Right lobe of liver (tissue), 6 donors: ENCODE measurements around the gene ADCY3. TPM values are rescaled to one million over a fixed set of nuclear protein-coding genes. Genes with fewer than 3 reads are reported as not detected.
A peak's percentile ranks its signal among the peaks of the same experiment; 100 is the strongest.

ENCODE experiments used
- ATAC-seq, 4 donors: fragments of 200-7000 bp; cut with Tn5 transposase; one replicate each; pipeline ENCODE4 v1.9.1; 2020; ENCODE audit warnings: mild to moderate bottlenecking in 4 of 4, moderate library complexity in 4 of 4
- DNase-seq, 3 donors: peaks; one replicate each; pipeline ENCODE4 v3.0.0-alpha.2; 2020
- H3K27ac ChIP-seq, 3 donors: fragments of 200-600 bp; one replicate each; pipeline ENCODE4 v1.8.0; 2022
- H3K27me3 ChIP-seq, 2 donors: fragments of 200-600 bp; one replicate each; pipeline ENCODE4 v1.8.0; 2022
- H3K36me3 ChIP-seq, 4 donors: fragments of 200-600 bp; sonication (generic) in 1 of 4; one replicate each; pipeline versions ENCODE4 v1.5.1 to v1.8.0; 2017 to 2022; ENCODE audit warnings: control low read depth in 1 of 4
- H3K4me1 ChIP-seq, 4 donors: fragments of 200-600 bp; sonication (generic) in 1 of 4; one replicate each; pipeline versions ENCODE4 v1.5.1 to v1.8.0; 2017 to 2022; ENCODE audit warnings: control low read depth in 1 of 4
- H3K4me3 ChIP-seq, 3 donors: fragments of 200-600 bp; one replicate each; pipeline ENCODE4 v1.8.0; 2022
- H3K9me3 ChIP-seq, 4 donors: fragments of 200-600 bp; sonication (generic) in 1 of 4; one replicate each; pipeline versions ENCODE4 v1.5.1 to v1.8.0; 2017 to 2022; ENCODE audit warnings: control low read depth in 1 of 4
- CTCF ChIP-seq, 4 donors: fragments of 200-600 bp in 3 of 4; fragments of 450-650 bp in 1 of 4; IDR thresholded peaks; one replicate each; pipeline versions ENCODE4 v1.5.1 to v1.8.0; 2016 to 2022; ENCODE audit warnings: antibody characterized with exemption in 4 of 4, mild to moderate bottlenecking in 2 of 4
- POLR2A ChIP-seq: fragments of 450-650 bp; IDR thresholded peaks from one replicate; pipeline ENCODE4 v1.6.1; 2017; ENCODE audit warnings: antibody characterized with exemption, mild to moderate bottlenecking
- WGBS: methylation state at CpG from one replicate; pipeline ENCODE4 v1.1.6; 2018; ENCODE audit warnings: low coverage, low lambda C conversion rate; ENCODE audit not compliant: insufficient coverage; ENCODE audit errors: missing lambda C conversion rate; 5-methylcytosine and 5-hydroxymethylcytosine counted together
- intact Hi-C, 2 donors: fragments of 100-400 bp; cut with DNase I; formaldehyde crosslinking; loops; one replicate each; pipeline versions ENCODE4 v1.11.2 to v1.14.1; 2022
- total RNA-seq, 6 experiments: library from RNA; depleted of rRNA in 2 of 6; stranded (reverse); fragments of >200 nt in 2 of 6; fragmentation: NEBNext Ultra II Directional in 3 of 6; extraction: Animal tissue kit (Norgen Biotek cat#: 25700) in 3 of 6; gene quantifications; one replicate each; pipeline versions ENCODE4 v1.1.0 to v1.2.4, GENCODE V29; 2016 to 2023
- donor health status: DM: no; HTN: yes; CAD: no.
- donor health status: DM: no; HTN: no; CAD: no.
- donor health status: DM: no; HTN: no; CAD: no.
- donor health status: DM: no; HTN: yes; CAD: no.
- donor health status: DM: no; HTN: yes; CAD: no.

ADCY3 gene
- total RNA-seq, 6 experiments from 2014 or later: 2.2 to 7.0 (median 5.6) TPM

GRCh38 chr2:24932715-24933114 is 12.7 kb upstream of the ADCY3 start:
- intact Hi-C loops: no loop called here
- TF ChIP-seq CTCF (IDR thresholded peaks at IDR 0.05) (no peak), POLR2A (no peak)
- WGBS: 85% methylated on average over 3 of the region's 5 CpGs

GRCh38 chr2:24930768-24931167 is 10.7 kb upstream of the ADCY3 start:
- intact Hi-C loops: no loop called here
- TF ChIP-seq CTCF (IDR thresholded peaks at IDR 0.05): no peak
- TF ChIP-seq POLR2A: no peak
- WGBS: 44% methylated on average over 6 of the region's 6 CpGs
- Histone ChIP-seq H3K4me3 (no peak overlapping the region), H3K4me1 (no peaks in the 10 kb centered on the region), H3K36me3 (no peaks in the 10 kb centered on the region), H3K27ac (no peak overlapping the region), H3K27me3 (no peaks in the 10 kb centered on the region), H3K9me3 (no peaks in the 10 kb centered on the region)
- no peak for DNase-seq
- no peak for ATAC-seq

More at GRCh38 chr2:24932715-24933114, 12.7 kb upstream of the ADCY3 start:
- Histone ChIP-seq H3K4me3 (no peak overlapping the region), H3K36me3 (no peaks in the 10 kb centered on the region), H3K27ac (no peak overlapping the region), H3K27me3 (no peaks in the 10 kb centered on the region), H3K9me3 (no peaks in the 10 kb centered on the region), H3K4me1 (no peaks in the 10 kb centered on the region)
- no peak for ATAC-seq
- DNase-seq: no peak

GRCh38 chr2:24929230-24929629 is 9.2 kb upstream of the ADCY3 start:
- H3K27ac ChIP-seq: no peak overlapping the region
- TF ChIP-seq CTCF (IDR thresholded peaks at IDR 0.05) (no peak), POLR2A (no peak)
- H3K4me3 ChIP-seq: no peak overlapping the region
- no peaks in the 10 kb centered on the region for H3K36me3 ChIP-seq
- H3K4me1 ChIP-seq: no peaks in the 10 kb centered on the region
- H3K27me3 ChIP-seq: no peaks in the 10 kb centered on the region
- ATAC-seq: no peak
- intact Hi-C loops: no loop called here
- no peak for DNase-seq
- 94% methylated on average over 1 of the region's 3 CpGs for WGBS
- H3K9me3 ChIP-seq: no peaks in the 10 kb centered on the region

GRCh38 chr2:24928036-24928435 is 8.0 kb upstream of the ADCY3 start:
- ATAC-seq (no peak), DNase-seq (no peak)
- no peak for TF ChIP-seq CTCF (IDR thresholded peaks at IDR 0.05)
- TF ChIP-seq POLR2A: no peak
- no peaks in the 10 kb centered on the region for H3K9me3 ChIP-seq
- H3K36me3 ChIP-seq: no peaks in the 10 kb centered on the region
- no peak overlapping the region for H3K4me3 ChIP-seq
- no peak overlapping the region for H3K27ac ChIP-seq
- intact Hi-C loops: no loop called here
- H3K27me3 ChIP-seq: no peaks in the 10 kb centered on the region
- no peaks in the 10 kb centered on the region for H3K4me1 ChIP-seq

- Histone ChIP-seq H3K9me3 (no peaks in the 10 kb centered on the region), H3K27me3 (no peaks in the 10 kb centered on the region), H3K4me1 (no peaks in the 10 kb centered on the region), H3K36me3 (no peaks in the 10 kb centered on the region), H3K27ac (no peak overlapping the region), H3K4me3 (no peak overlapping the region)
- ATAC-seq (peak; percentile 52 to 69 (median 62)), DNase-seq (peak in 1 of 3 donors; percentile 51)
- TF ChIP-seq POLR2A (no peak), CTCF (IDR thresholded peaks at IDR 0.05) (no peak)
- 11% methylated on average over 25 of the region's 33 CpGs for WGBS
- intact Hi-C loops: no loop called here
Measured at GRCh38 chr2:24926602-24927252, 6.7 kb upstream of the ADCY3 start.
